ENCODE data around the gene MUSTN1.

MUSTN1 gene

GRCh38 chr3:52787246-52787645 is 47.6 kb downstream of the MUSTN1 start:
- DNase-seq = no peak

- DNase-seq = no peak
Observed at GRCh38 chr3:52786330-52787215, 48.2 kb downstream of the MUSTN1 start.

GRCh38 chr3:52784931-52785590 is 49.8 kb downstream of the MUSTN1 start:
- DNase-seq = no peak

- DNase-seq = no peak
Observed at GRCh38 chr3:52784021-52784621, 50.7 kb downstream of the MUSTN1 start.

- no peak for DNase-seq
Observed at GRCh38 chr3:52783211-52783555, 51.6 kb downstream of the MUSTN1 start.
